HEK293 (cell line): ENCODE measurements around the gene ZMYM2.

ENCODE experiments used
- CTCF ChIP-seq: fragments of 450-650 bp; formaldehyde crosslinking; IDR thresholded peaks from 2 replicates; pipeline ENCODE4 v1.5.1; 2016; ENCODE audit warnings: missing biosample characterization, missing genetic modification characterization
- ZNF555 ChIP-seq: fragments of 450-650 bp; formaldehyde crosslinking; conservative IDR thresholded peaks from 2 replicates; pipeline ENCODE4 v1.5.1; 2017; ENCODE audit warnings: missing biosample characterization, mild to moderate bottlenecking, missing genetic modification characterization, inconsistent platforms
- ZNF747 ChIP-seq: fragments of 450-650 bp; formaldehyde crosslinking; IDR thresholded peaks from 2 replicates; pipeline ENCODE4 v1.5.1; 2016; ENCODE audit warnings: missing biosample characterization, missing genetic modification characterization

- no peak for TF ChIP-seq CTCF (tag by site-specific recombination)
- no peak for TF ChIP-seq ZNF555
- no peak for TF ChIP-seq ZNF747 (tag by site-specific recombination)
These were observed 3.0 kb downstream of the ZMYM2 start for GRCh38 chr13:19961489-19961888.
